Colonic mucosa (tissue), 4 donors: Measurements from ENCODE around the gene HDGFL2. TPM values are rescaled to one million over a fixed set of nuclear protein-coding genes. Genes with fewer than 3 reads are reported as not detected.

ENCODE experiments used
- DNase-seq: peaks from one replicate; pipeline ENCODE4 v3.0.0-alpha.2; 2020
- H3K27ac ChIP-seq: fragments of 200-600 bp; one replicate; pipeline ENCODE4 v1.8.0; 2021
- H3K27me3 ChIP-seq: fragments of 200-600 bp; one replicate; pipeline ENCODE4 v1.8.0; 2021
- H3K36me3 ChIP-seq: fragments of 200-600 bp; one replicate; pipeline ENCODE4 v1.8.0; 2021
- H3K4me1 ChIP-seq: fragments of 200-600 bp; one replicate; pipeline ENCODE4 v1.8.0; 2021; ENCODE audit warnings: mild to moderate bottlenecking
- H3K4me3 ChIP-seq: fragments of 200-600 bp; one replicate; pipeline ENCODE4 v1.8.0; 2021
- H3K9ac ChIP-seq, 2 donors: one replicate each; pipeline ENCODE4 v1.7.0; 2013; ENCODE audit warnings: control low read depth in 2 of 2, low read depth in 2 of 2, low read length in 2 of 2
- H3K9me3 ChIP-seq: fragments of 200-600 bp; one replicate; pipeline ENCODE4 v1.8.0; 2021
- intact Hi-C: fragments of 100-400 bp; cut with DNase I; formaldehyde crosslinking; loops from one replicate; pipeline ENCODE4 v1.14.1; 2022
- total RNA-seq, 2 donors: library from RNA; stranded (reverse); fragmentation: NEBNext Ultra II Directional in 1 of 2; extraction: Animal tissue kit (Norgen Biotek cat#: 25700) in 1 of 2; gene quantifications; one replicate each; pipeline ENCODE4 v1.2.1, GENCODE V29; 2021
- TF ChIP-seq, protein P1 (sequence below): fragments of 200-600 bp; IDR thresholded peaks from one replicate; pipeline ENCODE4 v1.8.0; 2022; ENCODE audit warnings: antibody characterized with exemption, mild to moderate bottlenecking
- donor health status: healthy.
- donor health status: DM: no; HTN: no; CAD: no.
- donor health status: DM: no; HTN: no; CAD: no.

HDGFL2 gene
- total RNA-seq, 2 donors from 2014 or later: 32.7 to 55.0 TPM

GRCh38 chr19:4429256-4429655 lies 42.8 kb upstream of the HDGFL2 start:
- Histone ChIP-seq H3K4me3 (no peak overlapping the region), H3K36me3 (no peaks in the 10 kb centered on the region), H3K27me3 (no peaks in the 10 kb centered on the region), H3K9me3 (no peaks in the 10 kb centered on the region), H3K9ac (no peak overlapping the region), H3K27ac (no peak overlapping the region), H3K4me1 (no peaks in the 10 kb centered on the region)
- TF ChIP-seq, protein P1, sequence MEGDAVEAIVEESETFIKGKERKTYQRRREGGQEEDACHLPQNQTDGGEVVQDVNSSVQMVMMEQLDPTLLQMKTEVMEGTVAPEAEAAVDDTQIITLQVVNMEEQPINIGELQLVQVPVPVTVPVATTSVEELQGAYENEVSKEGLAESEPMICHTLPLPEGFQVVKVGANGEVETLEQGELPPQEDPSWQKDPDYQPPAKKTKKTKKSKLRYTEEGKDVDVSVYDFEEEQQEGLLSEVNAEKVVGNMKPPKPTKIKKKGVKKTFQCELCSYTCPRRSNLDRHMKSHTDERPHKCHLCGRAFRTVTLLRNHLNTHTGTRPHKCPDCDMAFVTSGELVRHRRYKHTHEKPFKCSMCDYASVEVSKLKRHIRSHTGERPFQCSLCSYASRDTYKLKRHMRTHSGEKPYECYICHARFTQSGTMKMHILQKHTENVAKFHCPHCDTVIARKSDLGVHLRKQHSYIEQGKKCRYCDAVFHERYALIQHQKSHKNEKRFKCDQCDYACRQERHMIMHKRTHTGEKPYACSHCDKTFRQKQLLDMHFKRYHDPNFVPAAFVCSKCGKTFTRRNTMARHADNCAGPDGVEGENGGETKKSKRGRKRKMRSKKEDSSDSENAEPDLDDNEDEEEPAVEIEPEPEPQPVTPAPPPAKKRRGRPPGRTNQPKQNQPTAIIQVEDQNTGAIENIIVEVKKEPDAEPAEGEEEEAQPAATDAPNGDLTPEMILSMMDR: no peak
- intact Hi-C loops: no loop called here
- DNase-seq: no peak

DNA sequence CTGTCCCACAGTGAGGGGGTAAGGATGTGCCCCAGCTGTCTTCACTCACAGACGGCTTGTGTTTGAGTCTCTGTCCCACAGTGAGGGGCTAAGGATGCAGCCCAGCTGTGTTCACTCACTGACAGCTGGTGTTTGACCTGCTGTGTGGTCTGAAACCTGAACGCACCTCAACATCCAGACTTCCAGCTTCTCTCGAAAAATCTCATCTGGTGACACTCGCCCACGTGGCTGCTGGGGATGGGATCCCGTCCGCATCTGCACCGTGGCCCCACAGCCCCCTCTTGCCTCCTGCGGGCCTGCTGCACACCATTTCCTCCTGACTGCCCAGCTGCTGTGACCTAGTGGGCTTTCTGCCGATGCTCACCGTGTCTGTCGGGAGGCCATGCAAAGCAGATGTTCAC lies 42.3 kb upstream of the HDGFL2 start:
- no peak for DNase-seq
- Histone ChIP-seq H3K9ac (no peak overlapping the region), H3K9me3 (no peaks in the 10 kb centered on the region), H3K27ac (no peak overlapping the region), H3K27me3 (no peaks in the 10 kb centered on the region), H3K4me1 (no peaks in the 10 kb centered on the region), H3K4me3 (no peak overlapping the region), H3K36me3 (no peaks in the 10 kb centered on the region)
- intact Hi-C loops: no loop called here
- TF ChIP-seq, protein P1: no peak

DNA sequence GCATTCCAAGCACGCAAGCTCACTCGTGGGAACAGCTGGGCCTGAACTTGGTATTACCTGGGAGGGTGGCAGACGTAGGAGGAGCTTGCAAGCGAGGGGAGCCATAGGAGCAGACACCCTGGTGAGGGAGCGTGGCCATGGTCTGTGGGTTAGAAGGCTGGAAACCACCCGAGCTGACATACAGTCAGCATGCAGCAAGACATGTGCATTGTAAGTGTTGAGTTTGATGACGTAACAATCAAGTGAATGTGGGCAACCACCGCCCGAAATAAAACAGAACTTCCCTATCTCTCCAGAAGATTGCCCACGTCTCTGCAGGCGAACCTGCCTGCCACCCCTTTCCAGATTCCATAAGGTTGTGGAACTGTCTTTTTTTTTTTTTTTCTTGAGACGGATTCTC lies 41.3 kb upstream of the HDGFL2 start:
- no peaks in the 10 kb centered on the region for H3K4me1 ChIP-seq
- H3K9me3 ChIP-seq: no peaks in the 10 kb centered on the region
- DNase-seq: no peak
- H3K36me3 ChIP-seq: no peaks in the 10 kb centered on the region
- H3K27me3 ChIP-seq: no peaks in the 10 kb centered on the region
- H3K9ac ChIP-seq: no peak overlapping the region
- intact Hi-C loops: no loop called here
- TF ChIP-seq, protein P1: no peak
- H3K4me3 ChIP-seq: no peak overlapping the region
- no peak overlapping the region for H3K27ac ChIP-seq

GRCh38 chr19:4431296-4431695 lies 40.8 kb upstream of the HDGFL2 start:
- Histone ChIP-seq H3K9me3 (no peaks in the 10 kb centered on the region), H3K9ac (no peak overlapping the region), H3K4me1 (no peaks in the 10 kb centered on the region), H3K4me3 (no peak overlapping the region), H3K27ac (peak overlapping the region; percentile 22), H3K27me3 (no peaks in the 10 kb centered on the region), H3K36me3 (no peaks in the 10 kb centered on the region)
- intact Hi-C loops: no loop called here
- no peak for DNase-seq
- TF ChIP-seq, protein P1: no peak

- Histone ChIP-seq H3K27ac (no peak overlapping the region), H3K27me3 (no peaks in the 10 kb centered on the region), H3K36me3 (no peaks in the 10 kb centered on the region), H3K4me1 (no peaks in the 10 kb centered on the region), H3K9me3 (no peaks in the 10 kb centered on the region), H3K4me3 (no peak overlapping the region), H3K9ac (no peak overlapping the region)
- no peak for DNase-seq
- TF ChIP-seq, protein P1: no peak
- intact Hi-C loops: no loop called here
Measured at GRCh38 chr19:4431808-4432674, 40.1 kb upstream of the HDGFL2 start.
